Osteocyte (in vitro differentiated cells): Measurements from ENCODE around the gene AQP9. TPM values are rescaled to one million over a fixed set of nuclear protein-coding genes. Genes with fewer than 3 reads are reported as not detected.

Experiments used
- DNase-seq: peaks from one replicate; pipeline ENCODE4 v3.0.0; 2021; ENCODE audit warnings: mixed read lengths; ENCODE audit not compliant: unreplicated experiment; ENCODE audit errors: extremely low spot score
- H3K27ac Mint-ChIP-seq: one replicate; pipeline ENCODE4 v1.8.0; 2021; ENCODE audit warnings: mild to moderate bottlenecking, mixed read lengths; ENCODE audit not compliant: unreplicated experiment
- H3K27me3 Mint-ChIP-seq: one replicate; pipeline ENCODE4 v1.8.0; 2021; ENCODE audit warnings: mixed read lengths; ENCODE audit not compliant: unreplicated experiment
- H3K36me3 Mint-ChIP-seq: one replicate; pipeline ENCODE4 v1.8.0; 2021; ENCODE audit warnings: mixed read lengths; ENCODE audit not compliant: unreplicated experiment
- H3K4me1 Mint-ChIP-seq: one replicate; pipeline ENCODE4 v1.8.0; 2021; ENCODE audit warnings: mixed read lengths; ENCODE audit not compliant: unreplicated experiment
- H3K4me3 Mint-ChIP-seq: one replicate; pipeline ENCODE4 v1.8.0; 2021; ENCODE audit warnings: mild to moderate bottlenecking, moderate library complexity, mixed read lengths; ENCODE audit not compliant: unreplicated experiment
- H3K9me3 Mint-ChIP-seq: one replicate; pipeline ENCODE4 v1.8.0; 2021; ENCODE audit warnings: mixed read lengths; ENCODE audit not compliant: unreplicated experiment
- CTCF ChIP-seq: fragments of 200-600 bp; sonication (generic); IDR thresholded peaks from 2 replicates; pipeline ENCODE4 v1.5.0; 2021; ENCODE audit warnings: antibody characterized with exemption, mild to moderate bottlenecking, moderate library complexity
- total RNA-seq: library from RNA; stranded (reverse); gene quantifications from 2 replicates; pipeline ENCODE4 v1.2.1, GENCODE V29; 2021

The AQP9 gene
- total RNA-seq, 1 donor from 2014 or later = not detected

- Mint-ChIP-seq H3K27ac (no peak overlapping the region), H3K4me3 (no peak overlapping the region), H3K9me3 (no peaks in the 10 kb centered on the region), H3K36me3 (no peaks in the 10 kb centered on the region), H3K4me1 (peaks cover 7% of the 10 kb centered on the region), H3K27me3 (peaks cover 70% of the 10 kb centered on the region)
- DNase-seq = no peak
- no peak for TF ChIP-seq CTCF
These were observed 26.7 kb downstream of the AQP9 start for GRCh38 chr15:58164926-58165325.

- no peak overlapping the region for H3K4me3 Mint-ChIP-seq
- no peak for DNase-seq
- peaks cover 7% of the 10 kb centered on the region for H3K4me1 Mint-ChIP-seq
- no peak overlapping the region for H3K27ac Mint-ChIP-seq
- peaks cover 73% of the 10 kb centered on the region for H3K27me3 Mint-ChIP-seq
- H3K9me3 Mint-ChIP-seq = no peaks in the 10 kb centered on the region
- TF ChIP-seq CTCF = no peak
- H3K36me3 Mint-ChIP-seq = no peaks in the 10 kb centered on the region
These were observed 27.5 kb downstream of the AQP9 start for GRCh38 chr15:58165661-58166060.

- no peaks in the 10 kb centered on the region for H3K36me3 Mint-ChIP-seq
- H3K4me3 Mint-ChIP-seq = no peak overlapping the region
- H3K9me3 Mint-ChIP-seq = no peaks in the 10 kb centered on the region
- peaks cover 65% of the 10 kb centered on the region for H3K27me3 Mint-ChIP-seq
- H3K4me1 Mint-ChIP-seq = no peaks in the 10 kb centered on the region
- no peak for TF ChIP-seq CTCF
- no peak overlapping the region for H3K27ac Mint-ChIP-seq
- no peak for DNase-seq
These were observed 29.0 kb downstream of the AQP9 start for GRCh38 chr15:58167095-58167691.

GRCh38 chr15:58169934-58170333 is 31.8 kb downstream of the AQP9 start:
- Mint-ChIP-seq H3K27ac (no peak overlapping the region), H3K9me3 (no peaks in the 10 kb centered on the region), H3K36me3 (no peaks in the 10 kb centered on the region), H3K4me1 (no peaks in the 10 kb centered on the region), H3K27me3 (peaks cover 60% of the 10 kb centered on the region), H3K4me3 (no peak overlapping the region)
- no peak for TF ChIP-seq CTCF
- no peak for DNase-seq

- no peak for TF ChIP-seq CTCF
- Mint-ChIP-seq H3K27me3 (peaks cover 63% of the 10 kb centered on the region), H3K9me3 (no peaks in the 10 kb centered on the region), H3K4me1 (no peaks in the 10 kb centered on the region), H3K4me3 (no peak overlapping the region), H3K36me3 (no peaks in the 10 kb centered on the region), H3K27ac (no peak overlapping the region)
- no peak for DNase-seq
These were observed 33.4 kb downstream of the AQP9 start for GRCh38 chr15:58171476-58172061.
